Activated CD8-positive, alpha-beta memory T cell treated with anti-CD3 and anti-CD28 coated beads, Interleukin-2, amount 50 U/mL, for 24 hours (primary cell): Measurements from ENCODE around the gene MEIKIN.
"Not testable (repeated sequence)": the region's sequence is repeated elsewhere in the genome, so short reads cannot be mapped to it uniquely, and the experiment has no call there.

ENCODE experiments used
- DNase-seq: peaks from one replicate; pipeline ENCODE4 v3.0.0-alpha.2; 2020; ENCODE audit errors: extremely low read depth

Gene MEIKIN

DNA sequence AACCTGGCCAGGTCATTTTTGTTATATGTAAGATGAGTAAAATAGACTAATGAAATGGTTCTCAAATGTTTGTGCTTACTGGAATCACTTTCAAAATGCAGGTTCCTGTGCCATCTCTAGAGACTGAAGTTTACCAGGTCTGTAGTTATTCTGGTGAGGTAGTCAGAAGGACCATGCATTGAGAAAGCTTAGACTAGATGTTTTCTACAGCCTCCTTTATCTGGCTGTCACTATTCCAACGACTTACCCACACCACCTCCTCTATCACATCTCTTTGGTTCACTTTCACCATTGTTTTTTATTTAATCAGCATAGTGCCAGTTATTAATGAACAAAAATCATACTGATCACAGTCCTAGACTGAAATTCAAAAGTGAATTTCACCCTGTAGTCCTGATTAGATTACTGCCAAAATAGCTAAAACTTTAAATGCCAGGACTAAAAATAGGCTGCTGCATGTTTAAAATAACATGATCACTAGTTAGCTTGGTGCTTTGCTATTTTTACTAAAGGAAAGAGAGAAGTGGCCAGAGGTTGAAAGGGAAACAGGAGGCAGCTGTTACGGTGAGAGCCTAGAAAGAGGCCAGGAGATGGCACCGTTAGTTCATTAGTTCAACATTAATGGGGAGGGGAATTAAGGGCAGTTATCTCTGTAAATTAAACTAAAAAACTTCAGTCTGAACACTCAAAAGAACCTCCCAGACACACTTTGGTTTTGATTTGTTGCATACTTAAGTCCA lies 134.8 kb downstream of the MEIKIN start:
- no peak for DNase-seq

DNA sequence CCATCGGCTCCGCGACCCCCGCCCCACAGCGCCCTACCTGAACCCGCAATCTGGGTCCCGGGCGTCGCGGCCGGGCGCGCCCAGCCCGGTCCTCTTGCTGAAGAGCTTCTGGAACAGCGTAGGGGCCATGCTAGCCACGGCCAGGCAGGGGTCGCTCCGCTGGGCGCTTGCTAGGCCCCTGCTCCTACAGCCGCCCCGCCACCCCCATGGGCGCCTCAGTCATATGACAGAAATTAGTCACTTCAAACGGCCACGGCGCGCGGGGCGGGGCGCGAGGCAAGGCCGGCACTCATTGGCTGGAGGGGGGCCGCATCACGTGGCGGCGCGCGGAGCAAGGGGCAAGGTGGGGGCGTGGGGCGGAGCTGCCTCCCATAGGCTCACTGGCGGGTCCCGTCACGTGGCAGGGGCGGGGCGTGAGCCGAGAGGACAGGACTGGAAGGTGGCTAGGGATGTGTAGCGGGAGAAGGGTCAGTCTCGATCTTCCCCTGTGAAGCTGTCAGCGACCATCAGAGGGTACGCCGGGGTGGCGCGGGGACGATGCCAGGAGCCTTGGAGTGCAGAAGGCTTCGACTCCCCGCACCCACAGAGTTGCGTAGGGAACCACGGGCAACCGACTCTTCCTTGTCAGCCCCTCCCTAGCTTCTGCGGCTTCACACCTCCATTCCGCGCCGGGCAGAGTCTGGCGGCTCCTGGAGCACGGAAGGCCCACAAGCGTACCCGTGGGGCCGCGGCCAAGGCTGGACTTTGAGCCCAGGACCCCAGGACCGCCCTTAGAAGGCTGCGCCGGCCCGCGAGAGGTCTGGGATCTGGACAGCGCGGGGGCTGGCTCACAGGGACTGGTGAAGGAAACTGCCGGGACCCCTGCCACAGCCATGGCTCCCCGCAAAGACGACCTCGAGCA lies 148.4 kb downstream of the MEIKIN start, which contains the start of gene FNIP1:
TSS of gene FNIP1 (minus strand) at position 225 of the 901 bp plus-strand sequence. CDS start at position 129, 96 bp downstream.
- peak; percentile 93 for DNase-seq

GRCh38 chr5:131795879-131796792 lies 149.3 kb downstream of the MEIKIN start:
- DNase-seq, result no peak

DNA sequence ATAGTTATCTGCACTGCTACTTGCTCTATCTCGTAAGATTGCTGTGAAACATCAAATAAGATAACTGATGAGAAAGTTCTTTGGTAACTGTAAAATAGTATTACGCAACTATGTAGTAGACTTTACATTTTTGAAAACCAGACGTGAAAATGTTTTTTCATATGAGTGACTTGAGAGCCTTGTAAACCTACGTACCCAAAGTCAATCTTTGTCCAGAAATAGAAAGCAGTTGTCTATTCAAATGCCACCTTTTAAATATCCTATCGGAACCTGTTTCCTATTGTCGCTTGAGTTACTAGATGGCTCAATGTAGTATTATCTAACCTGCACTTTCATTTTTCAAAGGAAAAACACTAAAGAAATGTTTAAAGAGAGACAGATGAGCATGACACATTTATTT lies 150.2 kb downstream of the MEIKIN start:
- DNase-seq, result no peak

DNA sequence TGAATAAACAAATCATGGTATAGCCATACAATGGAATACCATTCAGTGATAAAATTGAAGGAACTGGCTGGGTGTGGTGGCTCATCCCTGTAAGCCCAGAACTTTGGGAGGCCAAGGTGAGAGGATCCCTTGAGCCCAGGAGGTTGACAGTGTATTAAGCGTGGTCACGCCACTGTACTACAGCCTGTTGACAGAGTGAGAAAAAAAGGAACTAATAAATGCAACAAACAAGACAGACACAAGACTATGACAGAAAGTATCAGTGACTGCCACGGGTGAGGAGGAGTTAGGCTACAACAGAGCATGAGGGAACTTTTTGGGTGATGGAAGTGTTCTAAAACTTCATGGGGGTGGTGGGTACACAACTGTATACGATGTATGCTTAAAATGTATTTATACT lies 150.9 kb downstream of the MEIKIN start:
- no peak for DNase-seq

DNA sequence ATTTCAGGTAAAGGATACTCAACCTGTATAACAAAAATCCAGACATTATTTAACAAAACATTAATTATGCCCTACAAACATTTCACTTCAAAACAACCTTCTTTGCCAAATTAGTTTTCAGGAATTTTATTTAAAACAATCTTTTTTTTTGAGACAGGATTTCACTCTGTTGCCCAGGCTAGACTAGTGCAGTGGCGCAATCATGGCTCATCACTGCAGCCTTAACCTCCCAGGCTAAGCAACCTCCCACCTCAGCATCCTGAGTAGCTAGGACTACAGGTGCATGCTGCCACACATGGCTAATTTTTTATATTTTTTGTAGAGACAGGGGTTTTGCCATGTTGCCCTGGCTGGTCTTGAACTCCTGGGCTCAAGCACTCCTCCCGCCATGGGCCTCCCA lies 152.6 kb downstream of the MEIKIN start:
- DNase-seq, result no peak

DNA sequence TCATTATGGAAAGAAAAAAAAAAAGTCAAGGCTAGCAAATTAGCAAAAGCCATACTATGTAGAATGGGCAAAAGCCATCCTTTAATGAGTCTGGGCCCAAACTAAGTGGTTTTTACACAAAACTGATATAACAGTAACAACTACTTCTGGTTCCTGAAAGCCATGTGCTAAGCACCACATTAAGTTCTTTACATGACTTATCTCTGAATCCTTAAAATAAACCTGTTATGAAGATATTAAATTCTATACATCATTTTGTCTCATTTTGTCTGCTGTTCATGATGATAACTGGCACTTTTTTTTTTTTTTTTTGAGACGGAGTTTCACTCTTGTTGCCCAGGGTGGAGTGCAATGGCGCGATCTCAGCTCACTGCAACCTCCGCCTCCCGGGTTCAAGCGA lies 153.6 kb downstream of the MEIKIN start:
- DNase-seq, result no peak

DNA sequence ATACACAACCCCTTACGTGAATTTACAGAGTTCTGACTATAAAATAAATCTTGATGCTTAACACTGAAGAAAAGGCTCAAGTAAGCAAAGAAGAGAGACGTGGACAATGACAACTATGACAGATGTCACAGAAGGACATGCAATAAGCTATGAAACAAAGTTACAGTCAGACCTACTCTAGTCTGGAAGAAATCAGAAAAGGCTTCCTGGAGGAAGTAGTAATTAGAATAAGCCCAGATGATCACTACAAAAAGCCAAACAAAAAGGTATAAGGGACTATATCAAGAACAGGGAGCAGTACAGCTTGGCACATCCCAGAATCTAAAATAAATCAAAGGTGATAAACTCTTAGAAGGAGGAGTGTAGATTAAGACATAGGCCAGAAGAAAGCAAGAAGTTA lies 154.9 kb downstream of the MEIKIN start:
- no peak for DNase-seq

DNA sequence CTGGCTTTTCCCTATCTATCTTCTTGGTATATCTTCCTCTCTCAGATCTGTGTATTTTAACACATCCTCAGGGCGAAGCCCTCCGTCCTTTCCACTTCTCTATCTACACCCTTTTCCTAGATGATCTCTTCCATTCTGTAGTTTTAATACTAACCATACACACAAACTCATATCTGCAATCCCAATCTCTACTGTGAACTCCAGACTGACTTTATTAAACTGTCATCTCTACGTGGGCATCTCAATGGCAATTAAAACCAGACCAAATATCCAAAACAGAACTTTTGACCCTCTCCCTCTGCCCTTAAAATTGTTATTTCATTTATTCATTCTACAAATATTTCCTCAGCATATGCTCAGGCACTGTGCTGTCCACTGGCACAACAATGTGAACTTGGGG lies 155.7 kb downstream of the MEIKIN start:
- no peak for DNase-seq

DNA sequence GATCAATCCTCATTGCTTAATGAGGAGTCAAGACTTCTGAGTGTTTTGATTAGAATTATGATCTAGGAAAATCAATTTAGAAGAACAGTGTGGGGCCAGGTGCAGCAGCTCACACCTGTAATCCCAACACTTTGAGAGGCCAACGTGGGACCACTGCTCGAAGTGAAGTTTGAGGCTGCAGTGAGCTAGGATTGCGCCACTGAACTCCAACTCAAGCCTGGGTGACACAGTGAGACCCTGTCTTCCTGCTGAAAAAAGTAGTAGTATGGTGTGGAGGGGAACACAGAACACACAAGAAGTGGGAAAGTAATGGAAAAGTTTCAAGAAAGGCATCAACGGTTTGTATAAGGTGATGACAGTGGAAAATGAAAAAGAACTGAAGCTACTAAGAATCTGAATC lies 157.7 kb downstream of the MEIKIN start:
- no peak for DNase-seq

DNA sequence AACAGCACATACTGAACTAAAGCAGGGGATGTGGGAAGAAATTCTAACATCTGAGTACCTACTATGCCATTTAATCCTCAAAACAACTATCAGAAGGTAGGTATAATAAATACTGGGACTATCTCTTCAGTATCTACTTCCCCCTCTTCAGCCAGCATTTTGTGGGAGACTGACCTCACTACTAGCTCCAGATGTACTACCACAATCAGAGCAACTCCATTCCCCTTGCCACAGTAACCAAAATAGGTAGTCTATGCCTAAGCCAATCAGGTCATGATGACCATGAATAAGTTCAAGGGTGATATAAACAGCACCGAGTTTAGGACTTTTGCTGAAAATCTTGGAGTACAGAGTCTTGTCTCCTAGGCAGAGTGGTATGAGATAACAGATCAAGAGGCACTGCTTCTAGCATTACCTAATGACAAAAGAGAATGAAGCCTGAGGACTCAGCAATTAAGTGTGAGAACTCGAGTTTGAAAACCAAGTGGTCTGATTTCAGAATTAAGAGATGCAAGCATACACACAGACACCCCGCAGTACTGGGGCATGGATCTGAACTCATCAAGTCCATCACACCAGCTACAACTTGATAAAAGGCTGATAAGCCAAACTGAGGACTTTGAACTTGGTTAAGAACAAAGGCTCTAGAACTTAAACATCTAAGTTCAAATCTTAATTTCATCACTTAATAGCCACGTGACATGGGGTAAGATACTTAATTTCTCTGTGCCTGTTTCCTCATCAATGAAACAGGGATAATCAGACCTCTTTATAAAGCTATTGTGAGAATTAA lies 158.4 kb downstream of the MEIKIN start:
- DNase-seq, result no peak

GRCh38 chr5:131786036-131786435 lies 159.4 kb downstream of the MEIKIN start:
- DNase-seq, result no peak

DNA sequence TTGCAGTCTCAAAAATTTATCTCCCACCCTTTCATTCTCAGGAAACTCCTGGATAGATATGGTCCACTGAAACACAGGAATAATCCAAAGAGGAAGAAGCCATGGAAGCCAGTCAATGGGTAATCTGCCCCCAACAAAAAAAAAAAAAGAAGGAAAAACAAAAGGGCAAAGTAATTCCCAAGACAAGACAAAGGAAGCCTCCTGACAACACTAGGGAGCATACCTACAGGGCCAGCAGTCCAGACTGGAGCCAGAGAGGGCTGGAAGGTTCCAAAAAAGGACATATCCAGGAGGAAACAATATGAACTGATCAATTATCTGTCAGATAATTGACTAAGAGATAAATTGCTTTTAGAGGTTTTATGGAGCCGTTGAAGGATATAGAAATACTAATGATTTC lies 161.6 kb downstream of the MEIKIN start:
- DNase-seq, result no peak

DNA sequence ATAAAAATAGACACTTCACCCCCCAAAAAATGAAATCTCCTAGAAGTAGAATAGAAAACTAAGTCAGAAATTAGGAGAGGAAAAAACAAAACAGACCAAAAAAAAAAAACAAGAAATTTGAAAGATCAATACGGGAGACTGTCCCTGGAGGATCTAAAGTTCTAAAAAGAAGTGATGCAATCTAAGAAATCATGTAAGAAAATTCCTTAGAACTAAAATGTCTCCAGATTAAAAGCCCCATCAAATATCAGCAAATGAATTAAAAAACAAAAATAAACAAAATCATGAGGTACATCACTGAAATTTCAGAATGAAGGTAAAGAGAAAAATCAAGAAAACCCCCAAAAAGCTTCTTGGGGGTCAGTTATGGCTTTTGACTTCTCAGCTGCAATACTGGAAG lies 162.1 kb downstream of the MEIKIN start:
- DNase-seq, result no peak

- DNase-seq, result no peak
Measured at GRCh38 chr5:131782717-131783116, 162.7 kb downstream of the MEIKIN start.

- not testable (repeated sequence) for DNase-seq
Measured at GRCh38 chr5:131778141-131778540, 167.3 kb downstream of the MEIKIN start.

- no peak for DNase-seq
Measured at GRCh38 chr5:131776450-131776849, 169.0 kb downstream of the MEIKIN start.

DNA sequence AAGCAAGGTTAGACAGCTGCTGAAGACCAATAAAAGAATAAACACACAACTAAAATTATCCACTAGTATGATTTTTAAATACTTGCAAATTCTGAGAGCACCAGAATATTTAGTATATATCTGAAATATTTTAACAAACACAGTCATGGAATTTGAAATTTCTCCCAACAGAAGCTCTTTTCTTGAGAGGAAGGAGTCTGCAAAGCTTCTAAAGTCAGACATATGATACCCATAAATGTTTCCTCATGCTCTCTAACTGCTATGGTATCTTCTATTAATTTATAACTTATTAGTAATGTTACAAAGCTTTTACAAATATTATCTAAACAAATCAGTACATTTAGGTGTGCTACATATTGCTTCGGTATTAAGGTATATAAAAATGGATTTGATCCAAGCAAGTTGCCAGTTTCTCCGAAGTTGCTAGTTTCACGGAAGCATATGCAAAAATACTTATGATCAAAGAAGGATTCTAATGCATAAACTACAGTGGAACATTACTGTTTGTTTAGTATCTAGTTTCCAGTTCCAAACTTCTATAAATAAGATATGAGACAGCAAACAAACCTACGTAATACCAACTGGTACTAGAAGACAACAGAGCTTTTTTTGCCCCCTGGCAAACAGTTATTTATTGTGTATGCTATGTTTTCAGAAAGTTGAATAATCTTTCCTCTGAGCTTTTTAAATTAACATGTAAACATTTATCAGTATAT lies 170.7 kb downstream of the MEIKIN start:
- no peak for DNase-seq

DNA sequence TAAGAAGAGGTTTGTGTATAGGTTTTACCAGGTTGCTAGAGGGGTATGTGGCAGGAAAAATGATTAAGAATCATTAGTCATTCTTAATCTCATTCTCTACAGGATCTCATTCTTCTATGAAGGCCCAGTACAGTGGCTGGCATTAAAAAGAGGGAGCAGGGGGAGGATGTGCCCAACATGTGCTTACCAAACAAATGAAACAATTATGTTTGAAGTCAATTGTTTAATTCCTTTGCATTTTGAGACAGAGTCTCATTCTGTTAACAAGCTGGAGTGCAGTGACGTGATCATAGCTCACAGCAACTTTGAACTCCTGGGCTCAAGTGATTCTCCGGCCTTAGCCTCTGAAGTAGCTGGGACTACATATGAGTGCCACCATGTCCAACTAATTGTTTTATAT lies 171.7 kb downstream of the MEIKIN start:
- no peak for DNase-seq

DNA sequence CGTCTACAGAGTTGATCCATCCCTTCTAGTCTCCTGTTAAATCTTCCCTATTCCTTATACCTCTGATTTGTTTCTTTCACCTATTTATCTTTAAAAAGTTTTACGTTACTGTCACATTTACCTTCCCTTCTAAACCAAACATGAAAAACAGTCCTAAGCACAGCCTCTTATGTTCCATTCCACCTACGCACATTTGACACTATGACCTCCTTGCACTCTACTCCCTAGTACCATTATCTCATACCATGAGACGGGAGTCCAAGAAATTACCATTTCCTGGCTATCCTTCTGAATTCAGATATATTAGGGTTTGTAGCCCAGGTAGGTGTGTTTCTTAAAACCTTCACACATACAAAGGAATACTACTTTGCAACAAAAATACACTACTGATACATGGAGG lies 173.8 kb downstream of the MEIKIN start:
- no peak for DNase-seq
